HPDE6-E6E7 (cell line): ENCODE data around the gene NDUFA11.

Experiments used
- DNase-seq: peaks from one replicate; pipeline ENCODE4 v3.0.0; 2011; ENCODE audit warnings: missing footprints; ENCODE audit errors: extremely low spot score

NDUFA11 gene

DNA sequence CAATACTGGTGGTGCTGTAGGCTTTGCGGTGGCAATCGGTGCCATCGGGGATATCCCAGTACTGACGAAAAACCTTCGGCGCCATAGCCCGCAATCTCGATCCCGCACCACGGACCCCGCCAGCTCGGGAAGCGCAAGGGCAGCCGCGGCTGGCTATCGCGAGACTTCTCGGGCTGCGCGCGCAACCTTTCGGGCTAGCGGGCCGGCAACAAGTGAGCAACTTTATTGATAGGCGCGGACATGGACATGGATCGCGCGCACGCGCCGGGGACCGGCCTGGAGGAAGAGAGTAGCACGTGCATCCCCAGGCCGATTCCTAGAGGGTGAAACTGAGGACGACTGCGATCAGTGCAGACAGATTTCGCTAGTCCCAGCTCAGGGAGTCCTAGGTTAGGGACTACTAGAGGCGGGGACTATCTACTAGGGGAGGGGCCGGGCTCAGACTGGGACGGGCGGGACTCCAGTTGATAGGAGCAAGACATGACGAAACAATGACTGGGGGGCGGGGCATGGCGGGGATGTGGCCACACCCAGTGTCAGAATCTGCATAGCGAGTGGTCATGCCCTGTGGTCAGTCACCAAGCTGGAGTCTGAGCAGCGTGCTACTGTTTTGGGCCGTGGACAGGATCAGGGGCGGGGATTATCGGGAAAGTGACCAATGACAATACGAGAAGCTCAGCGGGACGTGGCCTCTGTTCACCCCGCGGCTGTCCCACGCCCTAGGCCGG is at the start of gene NDUFA11:
TSS of gene NDUFA11 (minus strand) at position 167 of the 728 bp plus-strand sequence. CDS start at position 85, 82 bp downstream.
- DNase-seq = peak; percentile 91

DNA sequence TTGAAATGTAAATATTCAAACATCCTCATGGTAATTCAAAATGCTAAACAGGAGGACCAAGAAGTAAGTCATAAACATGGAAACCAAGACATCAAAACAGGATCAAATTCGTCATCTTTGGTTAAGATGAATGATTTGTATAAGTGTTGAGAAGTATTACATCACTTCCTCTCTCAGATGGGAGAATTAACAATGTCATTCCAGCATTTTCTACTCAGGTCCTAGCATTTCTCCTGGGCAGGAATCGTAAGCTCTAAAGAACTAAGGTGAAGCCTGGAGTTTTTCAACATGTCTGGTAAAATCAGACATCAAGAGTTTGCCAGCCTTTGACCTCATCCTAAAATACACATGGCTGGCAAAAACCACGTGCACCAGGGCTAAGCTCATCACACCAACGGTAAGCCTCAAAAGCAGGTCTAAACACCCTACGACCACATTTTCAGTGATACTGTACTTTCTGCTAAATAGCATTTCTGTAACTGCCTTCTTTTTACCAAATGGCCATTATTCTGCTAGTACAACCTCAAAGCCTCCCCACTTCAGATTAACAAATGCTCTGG is 49.5 kb upstream of the NDUFA11 start:
- DNase-seq = no peak

DNA sequence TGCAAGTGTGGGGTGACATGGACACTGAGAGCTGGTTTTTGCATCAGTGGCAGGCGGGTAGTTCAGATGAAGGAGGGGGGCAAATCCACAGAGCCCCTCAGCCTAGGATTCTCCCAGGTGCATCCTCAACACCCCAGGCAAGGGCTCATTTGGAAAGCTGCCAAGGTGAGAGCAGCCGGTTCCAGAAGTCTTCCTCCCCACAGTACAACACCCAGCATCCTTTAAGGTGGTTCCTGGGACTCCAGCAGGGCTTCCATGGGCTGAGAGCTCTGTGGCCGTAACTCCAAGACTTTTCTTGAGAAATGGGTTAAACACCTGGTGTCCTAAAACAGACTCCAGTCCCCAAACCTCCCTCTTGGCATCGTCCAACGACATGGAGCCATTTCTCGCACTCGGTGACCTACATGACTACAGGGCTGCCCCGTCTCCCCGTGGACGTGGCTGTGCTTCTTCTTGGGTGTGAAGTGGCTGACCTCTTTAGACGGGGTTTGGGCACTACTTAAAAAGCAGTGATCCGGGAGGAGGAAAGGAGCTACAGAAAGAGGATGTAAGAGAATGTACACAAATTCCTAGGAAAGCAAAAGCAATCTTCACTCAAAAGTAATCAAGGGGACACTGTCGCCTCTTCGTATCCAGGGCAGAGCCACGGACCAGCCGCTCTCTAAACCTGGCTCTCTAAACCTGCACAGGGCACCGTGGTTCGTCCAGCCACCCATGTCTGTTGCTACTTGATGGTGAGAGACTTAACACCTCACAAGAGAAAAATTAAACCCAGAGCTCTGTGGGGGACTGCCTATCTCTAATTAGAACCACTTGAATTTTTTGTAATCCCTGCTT is 48.8 kb upstream of the NDUFA11 start:
- no peak for DNase-seq

DNA sequence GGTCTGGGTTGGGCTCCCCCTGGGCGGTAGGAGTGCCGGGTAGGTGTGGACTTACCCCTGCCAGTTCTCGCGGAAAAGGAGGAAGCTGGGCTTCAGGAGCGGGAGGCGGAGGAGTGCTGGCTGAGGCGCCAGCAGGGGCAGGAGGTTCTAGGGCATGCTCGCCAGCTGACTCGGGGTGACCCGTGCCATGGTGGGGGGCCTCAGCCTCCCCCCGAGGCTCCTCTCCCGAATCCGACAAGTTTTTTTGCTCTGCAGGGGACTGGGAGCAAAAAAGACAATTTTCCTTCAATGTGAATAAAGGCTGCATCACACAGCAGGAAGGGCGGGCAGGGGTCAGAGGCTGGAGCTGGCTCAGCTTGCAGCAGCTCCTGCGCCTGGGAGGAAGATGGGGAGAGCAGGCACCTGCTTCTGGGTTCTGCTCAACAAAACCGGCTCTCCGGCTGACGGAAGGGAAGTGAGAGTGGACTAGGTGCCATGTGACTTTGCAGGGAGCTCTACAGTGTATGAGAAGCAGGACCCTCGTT is 47.8 kb upstream of the NDUFA11 start:
- DNase-seq = no peak

DNA sequence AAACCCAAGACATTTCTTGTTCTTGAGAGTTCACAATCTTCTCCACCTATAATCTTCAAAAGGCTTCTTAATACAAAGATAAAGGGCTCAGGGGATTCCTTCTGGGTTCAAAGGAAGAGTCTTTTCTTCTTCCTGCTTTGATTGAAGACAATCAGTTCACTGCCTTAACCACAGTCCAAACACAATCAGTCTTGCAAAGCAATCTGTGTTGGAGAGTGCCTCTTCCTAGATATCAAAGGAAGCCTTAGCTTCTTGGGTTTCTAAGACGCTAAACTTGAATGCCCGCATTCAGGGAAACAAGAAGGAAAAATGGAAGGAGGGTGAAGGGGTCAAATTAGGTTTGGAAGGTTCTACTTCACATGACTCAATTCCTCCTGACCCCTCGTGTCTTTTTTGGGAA is 47.2 kb upstream of the NDUFA11 start:
- no peak for DNase-seq

DNA sequence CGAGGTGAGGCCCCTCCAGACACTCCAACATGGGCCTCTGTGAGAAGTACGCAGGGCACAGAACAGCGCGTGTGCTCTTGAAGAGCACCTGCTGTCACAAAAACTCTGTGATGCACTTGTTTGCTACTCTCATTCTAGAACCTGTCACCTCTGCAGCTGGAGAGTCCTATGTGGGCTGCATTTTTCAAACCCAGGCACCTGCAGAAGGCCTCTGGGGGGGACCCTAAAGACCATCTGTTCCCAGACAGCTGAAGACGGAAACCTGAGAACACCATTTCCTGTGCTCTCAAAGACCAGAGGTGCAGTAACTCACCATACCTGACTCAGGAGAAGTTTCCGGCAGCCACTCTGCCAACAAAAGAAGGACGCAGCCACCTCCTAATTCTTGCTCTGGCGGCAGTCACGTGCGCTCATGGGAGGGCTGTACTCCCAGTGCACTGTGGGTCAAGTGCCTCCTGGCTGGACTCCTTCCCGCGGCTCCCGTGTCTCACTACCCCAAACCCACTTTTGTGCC is 46.3 kb upstream of the NDUFA11 start:
- DNase-seq = no peak

DNA sequence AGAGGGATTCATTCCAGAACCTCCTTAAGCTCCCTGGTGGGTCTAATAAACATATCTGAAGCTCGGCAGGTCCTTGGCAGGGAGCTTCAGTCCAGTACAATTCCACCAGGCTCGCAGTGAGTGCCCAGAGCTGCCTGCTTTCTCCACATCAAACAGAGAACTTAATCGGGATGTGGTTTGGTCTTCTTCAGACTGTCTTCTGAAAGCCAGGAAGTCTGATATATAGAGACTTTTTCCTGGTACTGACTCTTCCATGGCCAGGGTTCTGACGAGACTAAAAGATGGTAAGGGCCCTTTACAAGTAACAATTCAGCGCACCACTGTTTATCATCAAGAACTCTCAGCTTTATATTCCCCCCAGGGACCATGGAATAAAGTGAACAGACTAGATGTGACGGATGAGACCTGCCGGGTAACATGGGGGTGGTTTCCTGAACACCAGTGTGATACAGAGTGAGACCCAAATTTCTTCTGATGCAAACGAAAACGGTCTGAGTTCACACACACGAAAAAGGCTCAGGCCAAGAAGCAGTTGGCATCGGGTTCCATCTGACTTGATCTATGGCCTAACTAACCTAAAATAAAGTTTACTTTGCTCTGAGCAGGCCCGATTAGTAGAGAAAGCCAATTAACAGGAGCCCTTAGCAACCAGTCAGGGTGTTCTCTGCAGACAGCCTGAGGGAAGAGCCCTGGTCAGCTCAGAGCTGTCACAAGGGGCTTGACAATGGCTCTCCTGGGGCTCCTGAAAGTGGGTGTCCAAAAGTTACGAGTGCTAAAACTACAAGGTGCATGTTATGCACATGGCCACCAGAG is 45.4 kb upstream of the NDUFA11 start:
- no peak for DNase-seq

DNA sequence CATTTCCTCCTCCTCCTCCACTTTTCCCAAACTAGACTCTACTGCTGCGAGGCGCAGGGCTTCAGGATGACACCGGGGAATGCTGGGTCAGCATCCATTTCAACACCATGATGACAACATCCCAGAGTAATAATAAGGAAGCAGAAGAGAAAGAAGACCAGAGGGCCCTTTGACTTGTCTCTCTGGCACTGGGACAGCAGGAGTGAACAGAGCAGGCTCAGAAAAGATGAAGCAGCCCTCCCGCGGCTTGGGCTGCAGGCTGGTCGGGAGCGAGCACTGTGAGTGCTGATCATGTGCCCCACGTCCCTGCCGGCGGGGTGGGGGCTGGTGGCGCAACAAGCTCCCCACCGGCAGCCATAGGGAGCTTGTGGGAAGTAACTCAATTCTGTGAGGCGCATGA is 43.8 kb upstream of the NDUFA11 start:
- DNase-seq = no peak

DNA sequence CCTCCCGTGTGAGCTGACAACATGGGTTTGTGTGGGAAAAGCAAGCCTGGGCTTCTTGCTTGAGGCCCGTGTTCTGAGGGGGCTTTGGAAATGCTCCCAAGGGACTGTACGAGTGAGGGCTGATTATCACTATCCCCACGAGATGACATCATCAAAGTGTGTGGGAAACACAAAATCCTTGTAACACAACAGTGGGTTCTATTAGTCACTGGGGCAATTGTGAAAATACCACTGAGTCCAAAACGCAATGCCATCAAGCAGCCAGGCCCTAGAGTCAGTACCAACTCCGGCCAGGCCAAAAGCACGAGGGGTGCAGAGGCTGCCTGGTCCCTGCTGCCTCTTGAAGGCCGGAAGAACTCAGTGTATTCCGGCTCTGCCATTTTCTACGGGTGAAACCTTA is 40.0 kb upstream of the NDUFA11 start:
- no peak for DNase-seq

DNA sequence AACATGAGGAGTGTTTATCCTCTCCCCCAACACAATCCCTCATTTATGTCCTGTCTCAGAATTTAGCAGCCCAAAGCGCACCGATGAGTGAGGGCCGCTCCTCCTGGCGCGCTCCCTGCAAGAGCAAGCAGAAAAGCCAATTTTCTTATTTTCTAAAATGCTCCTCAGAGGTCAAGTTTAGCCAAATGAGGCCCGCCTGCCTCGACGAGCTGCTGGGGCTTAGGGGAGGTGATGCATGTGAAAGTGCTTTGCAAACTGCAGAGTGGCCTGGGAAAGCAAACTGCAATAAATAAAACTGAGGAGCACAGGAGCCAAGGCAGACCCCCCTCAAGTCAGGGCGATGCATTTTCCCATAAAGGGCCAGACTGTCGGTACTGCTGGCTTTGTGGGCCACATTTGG is 39.5 kb upstream of the NDUFA11 start:
- no peak for DNase-seq

DNA sequence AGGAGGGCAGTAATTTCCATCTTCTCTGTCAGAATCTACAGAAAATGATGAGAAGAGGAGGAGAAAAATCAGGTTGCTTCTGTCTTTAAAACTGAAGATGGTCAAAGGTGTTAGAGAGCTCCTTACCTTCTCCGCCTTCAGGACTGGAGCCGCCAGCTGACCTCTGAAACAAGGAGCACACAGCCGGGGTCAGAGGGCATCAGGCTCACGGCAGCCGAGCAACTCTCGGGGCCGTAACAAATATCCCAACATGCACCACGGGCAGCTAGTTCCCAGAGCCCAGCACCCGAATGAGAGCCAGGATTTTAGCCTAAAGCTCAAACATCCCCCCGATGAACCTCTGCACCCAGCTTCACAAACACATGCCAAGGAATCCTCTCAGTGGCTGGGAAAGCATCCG is 38.1 kb upstream of the NDUFA11 start:
- DNase-seq = no peak

DNA sequence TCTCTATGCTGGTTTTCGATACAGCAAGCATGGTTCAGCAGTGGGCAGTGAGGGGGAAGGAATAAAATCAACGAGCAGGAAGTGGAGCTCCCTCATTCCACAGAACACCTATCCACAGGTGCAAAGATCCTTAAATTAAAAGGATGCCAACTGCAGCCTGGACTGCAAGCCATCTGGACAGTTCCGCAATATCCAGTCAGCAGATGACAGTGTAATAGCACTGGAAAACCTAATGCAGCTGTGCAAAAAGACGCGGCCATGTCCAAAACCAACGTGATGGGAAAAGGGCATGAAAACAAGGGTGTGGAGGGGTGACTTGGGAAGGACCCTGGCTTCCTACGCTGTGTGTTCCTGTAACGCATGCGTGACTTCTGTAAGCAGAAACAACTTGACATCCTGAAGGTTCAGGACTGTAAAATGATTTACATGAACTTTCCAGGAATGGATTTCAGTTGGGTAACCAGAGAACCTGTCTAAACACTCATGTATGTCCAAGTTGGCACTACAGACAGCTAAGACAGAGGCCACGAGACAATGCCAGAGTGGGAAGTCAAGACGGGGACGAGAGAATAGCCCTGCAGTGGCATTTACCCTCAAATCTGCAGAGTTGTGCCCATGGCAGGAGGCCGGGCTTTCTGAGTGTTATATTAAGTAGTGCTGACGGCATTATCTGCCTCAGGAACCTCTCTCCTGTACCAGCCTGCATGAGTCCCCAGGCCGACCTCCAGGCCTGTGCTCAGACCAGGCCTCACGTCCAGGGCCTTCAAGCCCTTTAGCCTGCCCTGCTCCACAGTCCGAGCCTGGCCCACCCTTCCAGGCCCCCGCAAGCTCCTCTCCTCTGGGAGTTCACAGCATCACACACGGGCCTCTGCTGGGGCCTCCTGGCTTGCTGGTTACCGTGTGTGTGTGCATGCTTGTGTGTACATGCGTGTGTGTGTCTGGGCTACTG is 36.9 kb upstream of the NDUFA11 start:
- no peak for DNase-seq

DNA sequence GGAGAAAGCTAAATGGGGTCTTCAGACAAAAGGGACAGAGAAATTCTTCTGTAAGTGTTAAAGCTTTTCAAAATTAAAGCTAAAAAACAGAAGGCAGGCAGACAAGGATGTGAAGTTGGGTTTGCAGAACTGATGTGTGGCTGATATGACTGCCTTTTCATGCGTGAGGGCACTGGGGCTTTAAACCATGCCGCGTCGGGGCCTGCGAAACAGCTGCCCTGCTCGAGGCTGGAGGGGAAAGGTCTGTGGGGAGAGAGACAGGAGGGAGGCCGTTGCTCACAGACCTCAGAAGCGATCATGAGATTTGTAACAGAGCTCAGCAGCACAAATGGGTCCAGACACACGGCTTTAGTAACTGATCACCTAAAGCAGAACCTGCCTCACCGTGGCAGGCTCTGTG is 34.0 kb upstream of the NDUFA11 start:
- DNase-seq = no peak

DNA sequence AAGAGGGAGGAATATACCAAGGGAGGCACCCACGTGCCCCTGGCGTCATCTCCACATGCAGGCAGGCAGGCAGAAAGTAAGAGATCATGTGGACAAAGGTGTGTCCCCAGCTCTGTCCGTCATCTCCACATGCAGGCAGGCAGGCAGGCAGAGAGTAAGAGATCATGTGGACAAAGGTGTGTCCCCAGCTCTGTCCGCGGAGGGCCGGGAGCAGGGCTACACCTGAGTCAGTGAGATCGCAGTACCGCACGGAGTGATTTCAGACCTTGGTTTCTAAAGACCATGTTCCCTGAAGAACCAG is 32.7 kb upstream of the NDUFA11 start:
- no peak for DNase-seq

DNA sequence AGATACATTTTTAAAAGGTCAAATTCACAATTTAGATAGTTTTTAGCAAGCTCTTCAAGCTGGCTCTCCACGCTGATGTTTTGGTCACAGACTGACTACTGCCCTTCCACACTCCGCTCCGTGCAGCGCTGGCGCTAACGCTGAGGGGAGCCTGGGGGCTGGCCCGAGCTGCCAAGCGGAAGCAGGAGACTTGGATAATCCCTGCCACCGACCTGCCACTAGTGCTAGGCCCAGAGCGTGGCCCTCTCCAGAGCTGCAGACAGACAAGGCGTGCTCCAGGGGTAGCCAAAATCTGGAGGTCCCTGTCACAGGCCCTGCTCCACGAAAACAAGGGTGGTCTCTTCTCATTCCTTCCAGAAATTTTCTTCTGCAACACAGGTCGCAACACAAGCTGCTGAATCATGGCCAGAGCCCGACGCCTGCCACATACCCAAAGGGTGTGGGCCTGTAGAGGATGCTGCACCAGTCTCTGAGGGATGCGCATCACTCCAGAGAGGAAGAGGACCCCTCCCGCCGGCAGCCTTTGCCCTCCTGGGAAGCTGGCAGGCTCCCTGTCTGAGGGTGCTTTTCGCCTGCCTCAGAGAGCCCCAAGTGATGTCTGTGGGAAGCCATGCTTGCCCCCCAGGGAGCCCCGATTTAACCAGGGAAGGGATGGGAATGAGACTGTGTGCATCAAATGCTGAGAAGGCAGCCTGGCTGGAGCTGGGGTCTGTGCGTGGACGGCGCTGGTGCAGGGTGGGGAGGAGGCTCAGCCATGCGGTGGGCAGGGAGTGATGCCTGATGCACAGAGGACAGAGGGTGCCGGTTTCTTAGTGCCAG is 32.1 kb upstream of the NDUFA11 start:
- DNase-seq = no peak

DNA sequence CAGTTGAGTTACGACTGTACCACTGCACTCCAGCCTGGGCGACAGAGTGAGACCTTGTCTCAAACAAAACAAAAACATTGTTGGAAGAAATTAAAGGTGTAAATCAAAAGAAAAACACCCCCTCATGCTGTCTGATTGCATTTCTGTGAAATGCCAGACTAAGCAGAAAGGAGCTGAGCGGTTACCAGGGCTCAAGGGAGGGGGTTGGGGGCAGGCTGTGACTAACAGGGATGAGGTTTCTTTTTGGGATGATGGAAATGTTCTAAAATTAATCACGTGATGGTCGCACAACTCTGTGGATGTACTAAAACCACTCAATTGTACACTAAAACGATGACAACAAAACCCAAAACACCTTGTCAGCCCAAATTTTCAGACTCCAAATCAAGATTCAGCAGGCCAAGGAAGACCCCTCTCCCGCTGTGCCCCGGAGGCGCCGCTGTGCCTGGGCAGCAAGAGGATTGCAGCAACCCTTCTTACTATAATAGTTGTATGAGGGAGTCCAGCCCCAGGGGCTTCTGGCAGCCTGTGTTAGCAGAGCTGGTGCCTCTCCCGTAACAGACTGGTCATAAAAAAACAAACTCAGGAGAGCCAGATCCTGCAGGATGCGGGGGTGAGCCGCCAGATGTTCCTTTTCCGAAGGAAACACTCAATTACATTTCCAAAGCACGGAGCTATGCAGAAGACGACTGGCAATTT is 31.3 kb upstream of the NDUFA11 start:
- no peak for DNase-seq

DNA sequence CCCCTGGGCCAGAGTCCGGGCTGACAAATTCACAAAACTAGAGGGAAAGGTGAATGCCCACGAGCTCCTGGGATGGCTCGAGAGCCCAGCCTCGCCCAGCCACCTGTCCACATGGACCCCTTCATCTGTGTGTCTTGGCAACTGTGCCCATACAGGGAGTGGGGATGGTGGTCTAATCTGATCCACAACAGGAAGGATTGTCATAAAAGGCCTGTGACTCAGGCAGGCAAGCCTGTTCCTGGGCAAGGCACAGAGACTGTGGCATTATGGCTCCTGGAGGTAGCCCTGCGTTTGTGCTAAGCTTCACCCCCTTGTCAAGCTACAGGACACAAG is 30.4 kb upstream of the NDUFA11 start:
- DNase-seq = no peak

DNA sequence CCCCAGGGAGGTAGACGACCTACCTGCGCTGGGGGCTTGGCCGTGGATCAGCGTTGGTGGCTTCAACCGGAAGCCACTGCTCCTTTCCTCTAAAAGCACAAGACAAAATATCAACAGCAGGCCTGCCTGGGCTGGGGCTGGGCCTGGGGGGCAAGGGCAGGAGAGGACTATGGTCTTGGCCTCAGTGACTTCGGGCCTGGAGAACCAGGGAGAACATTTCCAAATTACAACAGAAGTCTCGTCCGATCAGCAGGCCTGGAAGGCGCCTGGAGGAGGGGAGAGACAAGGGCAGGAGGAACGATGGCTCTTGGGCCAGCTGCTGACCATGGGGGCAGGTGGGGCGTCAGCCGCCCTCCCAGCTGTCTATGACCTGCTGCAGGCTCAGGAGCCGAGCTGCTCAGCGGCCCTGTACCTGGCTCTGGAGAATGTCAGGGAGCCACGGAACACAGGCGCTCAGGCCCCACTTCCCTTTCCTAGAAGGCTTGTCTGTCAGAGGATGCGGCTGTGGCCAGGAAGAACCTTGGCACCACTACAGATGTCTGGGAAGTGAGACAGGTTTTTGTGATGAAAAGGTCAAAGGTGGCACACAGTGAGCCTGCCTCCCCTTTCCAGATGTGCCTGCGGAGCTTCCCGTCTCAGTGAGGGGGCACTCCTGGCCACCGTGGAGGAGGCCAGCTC is 29.9 kb upstream of the NDUFA11 start:
- DNase-seq = no peak
